DOHH2 (cell line): ENCODE measurements around the gene CNPY2.
A peak's percentile ranks its signal among the peaks of the same experiment; 100 is the strongest.

Source experiments
- H3F3A ChIP-seq: fragments of 200-600 bp; sonication (generic), shearing (Covaris generic); 2 replicates; pipeline ENCODE4 v1.6.0; 2016; ENCODE audit warnings: antibody characterized with exemption, mild to moderate bottlenecking; ENCODE audit not compliant: control insufficient read depth, insufficient read depth
- H3K27ac ChIP-seq: fragments of 200-600 bp; sonication (generic); 2 replicates; pipeline ENCODE4 v1.5.1; 2014; ENCODE audit warnings: low read depth, mild to moderate bottlenecking, low read length, moderate library complexity
- H3K27me3 ChIP-seq: fragments of 200-600 bp; sonication (generic); 2 replicates; pipeline ENCODE4 v1.6.1; 2014; ENCODE audit warnings: mild to moderate bottlenecking, low read length, mixed read lengths; ENCODE audit not compliant: control insufficient read depth
- H3K36me3 ChIP-seq: fragments of 200-600 bp; sonication (generic); 2 replicates; pipeline ENCODE4 v1.6.1; 2014; ENCODE audit warnings: mild to moderate bottlenecking, low read length, moderate library complexity, mixed read lengths; ENCODE audit not compliant: control insufficient read depth
- H3K4me1 ChIP-seq: fragments of 200-600 bp; sonication (generic); 2 replicates; pipeline ENCODE4 v1.6.1; 2014; ENCODE audit warnings: mild to moderate bottlenecking, low read length, mixed read lengths; ENCODE audit not compliant: control insufficient read depth
- H3K4me2 ChIP-seq: fragments of 200-600 bp; sonication (generic); 2 replicates; pipeline ENCODE4 v1.6.0; 2014; ENCODE audit warnings: mild to moderate bottlenecking, low read length, moderate library complexity
- H3K4me3 ChIP-seq: fragments of 200-600 bp; sonication (generic); 2 replicates; pipeline ENCODE4 v1.5.1; 2014; ENCODE audit warnings: mild to moderate bottlenecking, low read length, mixed read lengths
- H3K79me2 ChIP-seq: fragments of 200-600 bp; sonication (generic); 2 replicates; pipeline ENCODE4 v1.6.1; 2014; ENCODE audit warnings: mild to moderate bottlenecking, low read length, mixed read lengths; ENCODE audit not compliant: control insufficient read depth
- H3K9me2 ChIP-seq: fragments of 200-600 bp; sonication (generic); replicated peaks from 2 replicates; pipeline ENCODE4 v1.6.1; 2014; ENCODE audit warnings: mild to moderate bottlenecking, low read length, mixed read lengths; ENCODE audit not compliant: control insufficient read depth
- H3K9me3 ChIP-seq: fragments of 200-600 bp; sonication (generic); 2 replicates; pipeline ENCODE4 v1.6.1; 2014; ENCODE audit warnings: antibody characterized with exemption, low read length, mixed read lengths; ENCODE audit not compliant: control insufficient read depth, insufficient read depth
- H4K20me1 ChIP-seq: fragments of 200-600 bp; sonication (generic); 2 replicates; pipeline ENCODE4 v1.6.0; 2014; ENCODE audit warnings: low read depth, mild to moderate bottlenecking, antibody characterized with exemption, low read length, moderate library complexity; ENCODE audit not compliant: control insufficient read depth, insufficient read depth
- EZH2phosphoT487 ChIP-seq: fragments of 200-600 bp; sonication (generic); IDR thresholded peaks from 2 replicates; pipeline ENCODE4 v1.6.1; 2017; ENCODE audit warnings: borderline replicate concordance, mild to moderate bottlenecking, antibody characterized with exemption, low read length, moderate library complexity, mixed read lengths
- TF ChIP-seq, protein P1 (sequence below): fragments of 200-600 bp; sonication (generic); IDR thresholded peaks from one replicate; pipeline ENCODE4 v1.5.1; 2014; ENCODE audit warnings: antibody characterized with exemption, mild to moderate bottlenecking, low read depth, low read length; ENCODE audit not compliant: poor library complexity, severe bottlenecking

The CNPY2 gene

DNA sequence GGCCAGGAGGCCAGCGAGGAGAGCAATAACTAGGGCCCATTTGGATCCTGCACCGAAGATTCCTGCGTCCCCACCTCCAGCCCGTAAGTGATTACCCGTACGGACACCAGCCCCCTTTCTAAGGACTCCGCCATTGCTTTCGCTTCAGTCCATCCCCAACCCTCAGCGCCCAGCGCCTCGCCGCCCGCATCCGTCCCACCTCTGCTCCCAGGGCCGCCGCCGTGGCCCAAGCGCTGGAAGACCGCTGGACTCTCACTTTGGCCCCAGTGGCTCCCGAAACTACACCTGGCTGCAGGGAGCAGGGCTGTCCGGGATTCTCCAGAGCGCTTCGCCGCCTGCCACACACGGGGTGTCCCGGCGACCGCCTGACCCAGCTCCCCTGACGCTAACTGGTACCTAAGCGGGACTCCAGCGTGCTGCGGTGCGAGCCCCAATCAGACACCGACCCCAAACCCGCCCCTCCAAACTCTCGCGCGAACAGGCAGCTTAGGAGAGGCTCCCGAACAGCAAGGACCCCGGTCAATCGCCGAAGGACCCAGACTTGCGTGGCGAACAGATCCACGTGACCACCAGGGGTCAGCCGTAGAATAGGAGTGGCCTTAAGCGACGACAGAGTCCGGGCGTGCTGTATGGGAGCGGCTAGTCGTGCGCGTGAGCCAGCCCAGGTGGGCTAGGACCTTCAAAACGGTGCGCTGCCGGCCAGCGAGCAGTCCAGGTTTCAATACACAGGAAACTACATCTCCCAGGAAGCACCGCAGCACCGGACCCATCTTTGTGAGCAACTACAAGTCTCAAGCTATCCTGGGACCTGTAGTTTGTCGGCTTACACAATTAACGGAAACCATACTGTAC lies at the start of gene CNPY2:
TSS of gene CNPY2 (minus strand) at position 367 of the 852 bp plus-strand sequence. CDS start 771 bp downstream, outside the sequence.
- peak within 1 kb of the TSS; percentile 99 for H3K4me3 ChIP-seq
- TF ChIP-seq, protein P1, sequence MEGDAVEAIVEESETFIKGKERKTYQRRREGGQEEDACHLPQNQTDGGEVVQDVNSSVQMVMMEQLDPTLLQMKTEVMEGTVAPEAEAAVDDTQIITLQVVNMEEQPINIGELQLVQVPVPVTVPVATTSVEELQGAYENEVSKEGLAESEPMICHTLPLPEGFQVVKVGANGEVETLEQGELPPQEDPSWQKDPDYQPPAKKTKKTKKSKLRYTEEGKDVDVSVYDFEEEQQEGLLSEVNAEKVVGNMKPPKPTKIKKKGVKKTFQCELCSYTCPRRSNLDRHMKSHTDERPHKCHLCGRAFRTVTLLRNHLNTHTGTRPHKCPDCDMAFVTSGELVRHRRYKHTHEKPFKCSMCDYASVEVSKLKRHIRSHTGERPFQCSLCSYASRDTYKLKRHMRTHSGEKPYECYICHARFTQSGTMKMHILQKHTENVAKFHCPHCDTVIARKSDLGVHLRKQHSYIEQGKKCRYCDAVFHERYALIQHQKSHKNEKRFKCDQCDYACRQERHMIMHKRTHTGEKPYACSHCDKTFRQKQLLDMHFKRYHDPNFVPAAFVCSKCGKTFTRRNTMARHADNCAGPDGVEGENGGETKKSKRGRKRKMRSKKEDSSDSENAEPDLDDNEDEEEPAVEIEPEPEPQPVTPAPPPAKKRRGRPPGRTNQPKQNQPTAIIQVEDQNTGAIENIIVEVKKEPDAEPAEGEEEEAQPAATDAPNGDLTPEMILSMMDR: peak; percentile 35
- TF ChIP-seq EZH2phosphoT487: no peak
- H3K36me3 ChIP-seq: peaks cover 54% of the 10 kb centered on the region
- H3K4me2 ChIP-seq: peak within 1 kb of the TSS; percentile 96
- no peaks in the 10 kb centered on the region for H3K27me3 ChIP-seq
- H3K4me1 ChIP-seq: peaks cover 20% of the 10 kb centered on the region
- H3F3A ChIP-seq: 0 out of 2 replicates have a peak, but pooled peaks cover 6% of the 10 kb centered on the region
- peak within 1 kb of the TSS; percentile 66 for H3K27ac ChIP-seq
- no peaks in the 10 kb centered on the region for H3K9me2 ChIP-seq
- no peaks in the 10 kb centered on the region for H4K20me1 ChIP-seq
- H3K79me2 ChIP-seq: peaks cover 26% of the 10 kb centered on the region
- no peaks in the 10 kb centered on the region for H3K9me3 ChIP-seq

DNA sequence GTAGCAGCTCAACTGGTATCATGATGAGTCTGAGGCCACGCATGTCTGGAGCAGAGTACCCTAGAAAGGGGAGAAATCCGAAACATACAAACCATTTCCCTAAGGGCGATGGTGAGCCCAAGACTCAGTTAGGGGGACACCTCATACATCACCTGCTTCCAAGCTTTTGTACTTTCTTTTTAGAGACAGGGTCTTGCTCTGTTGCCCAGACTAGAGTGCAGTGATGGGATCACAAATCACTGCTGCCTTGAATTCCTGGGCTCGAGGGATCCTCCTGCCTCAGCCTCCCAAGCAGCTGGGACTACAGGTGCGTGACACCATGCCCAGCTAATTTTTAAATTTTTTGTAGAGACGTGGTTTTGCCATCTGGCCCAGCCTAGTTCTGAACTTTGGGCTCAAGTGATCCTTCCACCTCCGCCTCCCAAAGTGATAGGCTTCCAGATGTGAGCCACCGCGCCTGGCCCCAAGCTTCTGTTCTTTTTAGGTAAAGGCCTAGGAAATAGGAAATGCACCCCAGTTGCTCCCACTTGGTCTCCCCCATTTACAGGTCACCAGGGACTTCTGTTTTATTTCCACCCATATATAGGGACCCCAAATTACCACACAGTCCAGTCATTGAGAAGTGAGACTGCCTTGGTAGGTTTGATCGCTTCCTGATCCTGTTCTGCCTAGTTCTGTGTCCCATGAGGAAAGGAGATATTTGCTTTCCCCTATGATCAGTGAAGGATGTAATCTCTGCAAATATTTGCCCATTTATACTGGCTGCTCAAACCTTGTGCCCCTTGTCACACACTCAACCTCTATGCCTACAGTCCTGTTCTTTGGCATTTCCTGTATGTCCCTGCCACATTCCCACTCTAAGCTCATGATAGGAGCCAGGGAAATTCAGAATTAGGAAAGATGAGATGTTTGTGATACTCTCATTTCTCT lies 46.6 kb upstream of the CNPY2 start, which contains the start of gene APOF:
TSS of gene APOF (minus strand) at position 728 of the 930 bp plus-strand sequence. CDS start at position 616, 112 bp downstream.
- Histone ChIP-seq H3K4me1 (peaks cover 48% of the 10 kb centered on the region), H3K27ac (no peak within 1 kb of the TSS), H3K9me2 (no peaks in the 10 kb centered on the region), H3F3A (no peaks in the 10 kb centered on the region), H4K20me1 (no peaks in the 10 kb centered on the region), H3K9me3 (no peaks in the 10 kb centered on the region), H3K79me2 (peaks cover 22% of the 10 kb centered on the region), H3K27me3 (no peaks in the 10 kb centered on the region), H3K36me3 (peaks cover 8% of the 10 kb centered on the region), H3K4me3 (no peak within 1 kb of the TSS), H3K4me2 (peak within 1 kb of the TSS; percentile 71; the same call in 1 of the 2 replicates)
- TF ChIP-seq, protein P1: no peak
- no peak for TF ChIP-seq EZH2phosphoT487

DNA sequence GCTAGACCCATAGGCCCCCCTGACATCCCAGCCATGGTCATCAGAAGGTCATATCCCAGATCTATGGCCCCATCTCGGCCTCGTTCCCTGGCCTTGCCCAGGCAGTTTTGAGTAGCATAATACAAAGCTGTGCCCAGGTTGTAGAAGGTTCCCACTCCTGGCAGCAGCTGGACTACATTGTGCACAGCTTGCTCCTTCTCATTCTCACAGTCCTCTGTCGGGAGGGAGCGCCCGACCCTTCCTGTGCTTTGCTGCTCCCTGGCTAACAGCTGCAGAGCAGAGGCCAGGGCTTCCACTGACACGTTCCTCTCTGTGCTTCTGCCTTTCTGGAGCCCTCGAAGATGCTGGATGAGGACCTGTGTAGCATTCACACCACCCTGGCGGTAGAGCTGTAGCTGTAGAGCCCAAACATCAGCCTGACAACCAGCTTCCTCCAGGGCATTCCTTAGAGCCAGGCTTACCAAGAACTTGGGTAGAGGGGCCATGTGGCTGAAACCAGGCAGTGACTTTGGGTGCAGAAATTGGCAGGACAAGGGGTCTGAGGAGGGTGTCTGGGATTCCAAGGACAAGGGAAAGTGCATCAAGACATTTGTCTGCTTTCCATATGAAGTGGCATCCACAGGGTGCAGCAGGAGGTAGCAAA lies 45.8 kb upstream of the CNPY2 start:
- Histone ChIP-seq H3K36me3 (peaks cover 8% of the 10 kb centered on the region), H3K4me1 (peaks cover 42% of the 10 kb centered on the region), H3K27me3 (no peaks in the 10 kb centered on the region), H3F3A (no peaks in the 10 kb centered on the region), H4K20me1 (no peaks in the 10 kb centered on the region), H3K9me2 (no peaks in the 10 kb centered on the region), H3K4me3 (no peak overlapping the region), H3K27ac (no peak overlapping the region), H3K9me3 (no peaks in the 10 kb centered on the region), H3K4me2 (peak overlapping the region; percentile 71), H3K79me2 (peaks cover 22% of the 10 kb centered on the region)
- TF ChIP-seq, protein P1: no peak
- no peak for TF ChIP-seq EZH2phosphoT487
